ENCODE results near the gene MPP3.

Gene MPP3

GRCh38 chr17:43831633-43832032, 1.3 kb downstream of the MPP3 start:
- FAIRE-seq (no peak), DNase-seq (ENCODE audit: insufficient read length, low spot score) (no peak)
- no peak for TF ChIP-seq CTCF (IDR thresholded peaks at IDR 0.05; ENCODE audit: insufficient read depth, missing control alignments)

DNA sequence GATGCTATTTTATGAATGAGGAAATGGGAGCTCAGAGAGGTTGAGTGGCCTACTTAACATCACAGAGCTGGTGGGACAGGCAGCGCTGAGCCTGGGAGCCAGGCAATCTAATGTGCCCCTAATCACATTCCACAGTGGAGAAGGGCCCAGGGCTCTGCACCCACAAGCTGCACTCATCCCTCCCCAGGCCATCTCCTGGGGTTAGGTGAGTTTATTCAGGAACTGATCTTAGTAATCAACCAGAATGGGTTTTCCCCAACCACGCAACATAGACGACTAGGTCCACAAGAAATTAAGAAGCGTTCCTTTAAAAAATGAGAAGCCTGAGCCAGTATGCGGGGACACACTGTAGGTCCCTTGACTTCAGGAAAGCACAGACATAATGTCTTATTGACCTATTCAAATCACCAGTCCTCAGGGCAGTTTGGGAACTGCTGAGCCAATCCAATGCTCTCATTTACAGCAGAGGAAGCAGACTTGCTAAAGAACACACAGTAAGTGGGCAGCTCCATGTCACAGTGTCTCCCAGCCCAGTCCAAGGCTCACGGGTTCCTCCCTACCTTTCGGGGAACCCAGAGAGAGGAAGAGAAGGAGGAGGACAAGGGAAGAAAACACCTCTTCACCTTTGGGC, 2.3 kb downstream of the MPP3 start:
- DNase-seq (ENCODE audit: insufficient read length, low spot score) (no peak), FAIRE-seq (no peak)
- TF ChIP-seq CTCF (IDR thresholded peaks at IDR 0.05; ENCODE audit: insufficient read depth, missing control alignments) = no peak

GRCh38 chr17:43829738-43830137, 3.2 kb downstream of the MPP3 start:
- no peak for FAIRE-seq
- no peak for DNase-seq (ENCODE audit: insufficient read length, low spot score)
- no peak for TF ChIP-seq CTCF (IDR thresholded peaks at IDR 0.05; ENCODE audit: insufficient read depth, missing control alignments)

GRCh38 chr17:43827596-43827995, 5.3 kb downstream of the MPP3 start:
- no peak for TF ChIP-seq CTCF (IDR thresholded peaks at IDR 0.05; ENCODE audit: insufficient read depth, missing control alignments)
- DNase-seq (ENCODE audit: insufficient read length, low spot score) = no peak
- FAIRE-seq = no peak

DNA sequence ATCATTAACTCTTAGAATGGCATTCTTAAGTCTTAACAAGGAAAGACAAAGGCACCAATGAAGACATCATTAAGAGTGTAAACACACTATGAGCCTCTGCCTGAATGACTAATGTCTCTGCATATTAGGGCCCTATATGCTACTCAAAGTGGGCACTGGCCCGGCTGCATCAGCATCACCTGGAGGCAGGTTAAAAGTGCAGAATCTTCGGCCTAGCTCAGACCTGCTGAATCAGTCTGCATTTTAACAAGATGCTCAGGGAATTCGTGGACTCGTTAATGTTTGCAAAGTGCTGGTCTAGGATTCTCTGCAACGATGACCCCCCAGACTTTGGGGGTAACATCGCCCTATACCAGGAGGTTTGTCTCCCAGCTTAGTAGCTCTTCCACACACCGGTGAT, 6.7 kb downstream of the MPP3 start:
- FAIRE-seq (no peak), DNase-seq (ENCODE audit: insufficient read length, low spot score) (no peak)
- no peak for TF ChIP-seq CTCF (IDR thresholded peaks at IDR 0.05; ENCODE audit: insufficient read depth, missing control alignments)

DNA sequence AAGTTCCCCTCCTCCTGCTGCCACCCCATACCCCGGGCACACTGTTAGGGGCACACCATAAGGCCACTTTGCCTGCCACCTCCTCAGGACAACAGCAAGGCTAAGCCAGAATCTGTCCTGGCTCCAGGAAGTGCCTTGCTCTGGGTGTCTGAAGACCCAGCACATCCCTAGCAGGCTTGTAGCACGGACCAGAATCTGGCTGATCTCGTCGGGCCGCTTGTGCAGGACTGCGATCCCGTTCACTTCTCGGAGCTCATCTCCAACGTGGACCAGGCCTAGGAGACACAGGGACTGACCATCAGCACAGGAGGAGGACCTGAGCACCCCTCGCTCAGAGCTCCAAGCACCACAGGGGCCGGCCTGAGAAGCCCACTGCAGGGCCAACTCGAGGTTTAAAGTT, 7.4 kb downstream of the MPP3 start:
- FAIRE-seq = no peak
- DNase-seq (ENCODE audit: insufficient read length, low spot score) = no peak
- TF ChIP-seq CTCF (IDR thresholded peaks at IDR 0.05; ENCODE audit: insufficient read depth, missing control alignments) = no peak

DNA sequence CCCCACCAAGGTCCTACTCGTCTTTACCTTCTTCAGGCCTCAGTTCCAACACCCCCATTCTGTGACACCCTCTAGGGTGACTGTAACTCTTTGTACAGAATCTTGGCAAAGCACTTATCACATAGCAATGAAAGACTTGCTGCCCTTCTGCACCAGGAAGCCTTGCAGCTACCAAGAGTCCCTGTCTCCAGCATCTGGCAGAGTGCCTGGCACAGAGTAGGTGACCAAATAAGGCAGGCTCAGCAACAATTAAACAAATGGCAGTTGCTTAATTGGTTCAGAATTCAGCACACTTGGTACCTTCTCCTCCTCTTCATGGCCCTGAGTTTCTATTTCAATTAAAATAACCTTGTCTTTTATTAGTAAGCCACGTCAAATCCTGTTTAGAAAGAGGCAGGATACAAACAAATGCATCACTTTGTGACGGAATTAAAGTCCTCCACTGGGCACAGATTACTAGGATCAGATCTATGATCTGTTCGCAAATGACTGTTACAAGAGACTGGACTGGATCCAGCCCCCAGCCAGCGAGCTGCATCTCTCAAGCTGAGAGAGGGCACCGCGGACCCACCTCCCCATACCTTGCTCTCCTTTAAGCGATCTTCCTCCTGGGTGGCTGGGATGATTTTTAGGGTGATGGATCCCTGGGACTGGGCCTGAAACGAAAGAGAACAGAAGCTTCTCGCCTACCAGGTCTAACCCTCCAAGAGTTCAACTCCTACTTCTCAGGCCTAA, 9.4 kb downstream of the MPP3 start:
- no peak for DNase-seq (ENCODE audit: insufficient read length, low spot score)
- no peak for TF ChIP-seq CTCF (IDR thresholded peaks at IDR 0.05; ENCODE audit: insufficient read depth, missing control alignments)
- FAIRE-seq = no peak
